Mesenchymal stem cell (in vitro differentiated cells and primary cell): Measurements from ENCODE around the gene LRRTM2.

Experiments
- DNase-seq: peaks from one replicate; pipeline ENCODE4 v3.0.0-alpha.2; 2013
- H2AFZ ChIP-seq: one replicate; pipeline ENCODE4 v1.6.1; 2013; ENCODE audit warnings: low read depth, mild to moderate bottlenecking, control low read depth, inconsistent platforms, low read length, moderate library complexity
- H2AK5ac ChIP-seq: 2 replicates; pipeline ENCODE4 v1.6.1; 2013; ENCODE audit warnings: low read length, moderate library complexity, mild to moderate bottlenecking, inconsistent platforms; ENCODE audit not compliant: severe bottlenecking
- H2BK120ac ChIP-seq: one replicate; pipeline ENCODE4 v1.6.1; 2013; ENCODE audit warnings: low read depth, mild to moderate bottlenecking, inconsistent platforms, low read length, moderate library complexity
- H2BK12ac ChIP-seq, 2 experiments: one replicate each; pipeline ENCODE4 v1.6.1; 2013; ENCODE audit warnings: inconsistent platforms in 2 of 2, low read length in 2 of 2, mild to moderate bottlenecking in 2 of 2, moderate library complexity in 2 of 2, control low read depth in 1 of 2
- H2BK15ac ChIP-seq: one replicate; pipeline ENCODE4 v1.6.1; 2013; ENCODE audit warnings: mild to moderate bottlenecking, low read depth, inconsistent platforms; ENCODE audit not compliant: poor library complexity, severe bottlenecking
- H2BK5ac ChIP-seq: 2 replicates; pipeline ENCODE4 v1.6.1; 2013; ENCODE audit warnings: low read depth, mild to moderate bottlenecking, low read length, control low read depth, inconsistent platforms; ENCODE audit not compliant: poor library complexity, severe bottlenecking
- H3K14ac ChIP-seq, 2 experiments: one replicate each; pipeline ENCODE4 v1.6.1; 2013; ENCODE audit warnings: inconsistent platforms in 2 of 2, low read length in 2 of 2, control low read depth in 1 of 2, mild to moderate bottlenecking in 1 of 2, moderate library complexity in 1 of 2
- H3K18ac ChIP-seq, 2 experiments: one replicate each; pipeline ENCODE4 v1.6.1; 2013; ENCODE audit warnings: inconsistent platforms in 2 of 2, low read length in 2 of 2, control low read depth in 1 of 2, low read depth in 1 of 2, mild to moderate bottlenecking in 1 of 2
- H3K23ac ChIP-seq, 2 experiments: one replicate each; pipeline ENCODE4 v1.6.1; 2013; ENCODE audit warnings: inconsistent platforms in 2 of 2, low read length in 2 of 2, mild to moderate bottlenecking in 2 of 2, moderate library complexity in 2 of 2, control low read depth in 1 of 2
- H3K27ac ChIP-seq: 2 replicates; pipeline ENCODE4 v1.5.1; 2013; ENCODE audit warnings: mild to moderate bottlenecking, moderate library complexity, low read length, control low read depth, inconsistent platforms; ENCODE audit not compliant: poor library complexity, severe bottlenecking
- H3K27me3 ChIP-seq, 2 experiments: 2 replicates each; pipeline versions ENCODE4 v1.6.1 to v1.7.0; 2013; ENCODE audit warnings: low read length in 2 of 2, mild to moderate bottlenecking in 2 of 2, moderate library complexity in 2 of 2, control low read depth in 1 of 2, inconsistent platforms in 1 of 2; ENCODE audit not compliant: control insufficient read depth in 1 of 2, insufficient read depth in 1 of 2
- H3K36me3 ChIP-seq, 2 experiments: 2 replicates each; pipeline versions ENCODE4 v1.6.1 to v1.7.0; 2013; ENCODE audit warnings: low read length in 2 of 2, control low read depth in 1 of 2, inconsistent platforms in 1 of 2, low read depth in 1 of 2, mild to moderate bottlenecking in 1 of 2; ENCODE audit not compliant: insufficient read depth in 2 of 2, control insufficient read depth in 1 of 2
- H3K4ac ChIP-seq, 2 experiments: one replicate each; pipeline ENCODE4 v1.6.1; 2013; ENCODE audit warnings: inconsistent platforms in 2 of 2, low read length in 2 of 2, mild to moderate bottlenecking in 2 of 2, moderate library complexity in 2 of 2, control low read depth in 1 of 2, low read depth in 1 of 2
- H3K4me1 ChIP-seq: 2 replicates; pipeline ENCODE4 v1.6.1; 2013; ENCODE audit warnings: low read depth, low read length, control low read depth; ENCODE audit not compliant: control insufficient read depth, insufficient read depth
- H3K4me2 ChIP-seq: 2 replicates; pipeline ENCODE4 v1.6.1; 2013; ENCODE audit warnings: low read length, mild to moderate bottlenecking, inconsistent platforms; ENCODE audit not compliant: poor library complexity, severe bottlenecking
- H3K4me3 ChIP-seq, 2 experiments: 2 replicates each; pipeline versions ENCODE4 v1.5.1 to v1.7.0; 2013; ENCODE audit warnings: low read length in 2 of 2, mild to moderate bottlenecking in 2 of 2, control low read depth in 1 of 2, low read depth in 1 of 2; ENCODE audit not compliant: insufficient read depth in 1 of 2
- H3K79me1 ChIP-seq: replicated peaks from 2 replicates; pipeline ENCODE4 v1.6.1; 2013; ENCODE audit warnings: mild to moderate bottlenecking, control low read depth, low read length, inconsistent platforms; ENCODE audit not compliant: poor library complexity, severe bottlenecking
- H3K9ac ChIP-seq: 2 replicates; pipeline ENCODE4 v1.7.0; 2013; ENCODE audit warnings: mild to moderate bottlenecking, low read length, moderate library complexity
- H3K9me3 ChIP-seq: 2 replicates; pipeline ENCODE4 v1.7.0; 2013; ENCODE audit warnings: mild to moderate bottlenecking, low read length; ENCODE audit not compliant: control insufficient read depth
- H4K8ac ChIP-seq: one replicate; pipeline ENCODE4 v1.6.1; 2013; ENCODE audit warnings: inconsistent platforms, mild to moderate bottlenecking, low read length, moderate library complexity
- H4K91ac ChIP-seq: one replicate; pipeline ENCODE4 v1.6.1; 2013; ENCODE audit warnings: mild to moderate bottlenecking, low read length, inconsistent platforms
- WGBS: methylation state at CpG from one replicate; pipeline ENCODE4 v1.1.7; 2013; ENCODE audit warnings: mixed read lengths; 5-methylcytosine and 5-hydroxymethylcytosine counted together

The LRRTM2 gene

GRCh38 chr5:138898299-138898698 is 23.2 kb upstream of the LRRTM2 start:
- H3K18ac ChIP-seq, result no peak overlapping the region
- H3K4me2 ChIP-seq, result no peak overlapping the region
- no CpG with 5 or more reads among the region's 1 CpG for WGBS

DNA sequence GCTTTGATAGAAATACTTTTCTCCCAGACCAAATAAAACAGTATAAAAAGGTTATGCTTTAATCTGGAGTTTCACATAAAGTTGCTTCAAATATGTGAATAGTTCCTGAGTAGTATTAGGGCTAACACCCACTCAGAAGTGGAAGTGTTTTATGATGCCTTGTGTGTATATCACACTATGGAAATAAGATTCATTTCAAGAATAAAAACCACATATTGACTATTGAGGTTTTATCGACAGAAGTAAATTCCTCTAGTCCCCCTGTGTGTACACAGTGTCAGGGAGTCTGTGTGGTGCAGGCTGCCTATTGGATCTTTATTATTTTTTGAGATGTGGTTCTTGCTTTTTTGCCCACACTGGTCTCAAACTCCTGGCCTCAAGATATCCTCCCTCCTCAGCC is 20.8 kb upstream of the LRRTM2 start:
- Histone ChIP-seq H2BK120ac (no peak overlapping the region), H4K8ac (no peak overlapping the region), H2BK12ac (no peak overlapping the region), H3K4ac (no peak overlapping the region), H3K27me3 (no peaks in the 10 kb centered on the region), H4K91ac (no peak overlapping the region), H3K27ac (no peak overlapping the region), H3K4me3 (no peak overlapping the region), H3K79me1 (peaks cover 22% of the 10 kb centered on the region), H3K23ac (no peak overlapping the region), H2BK15ac (no peak overlapping the region), H3K4me1 (no peaks in the 10 kb centered on the region), H3K18ac (no peak overlapping the region), H3K4me2 (no peak overlapping the region), H3K9me3 (peaks cover 1% of the 10 kb centered on the region), H2AFZ (no peak overlapping the region), H3K14ac (no peak overlapping the region), H3K36me3 (peaks cover 13 to 59% of the 10 kb centered on the region in 2 experiments), H2BK5ac (no peak overlapping the region), H2AK5ac (no peak overlapping the region), H3K9ac (no peak overlapping the region)
- WGBS, result no CpG with 5 or more reads among the region's 1 CpG
- DNase-seq, result no peak

More at GRCh38 chr5:138898299-138898698, 23.2 kb upstream of the LRRTM2 start:
- H2AK5ac ChIP-seq, result no peak overlapping the region
- H2BK5ac ChIP-seq, result no peak overlapping the region
- no peaks in the 10 kb centered on the region for H3K9me3 ChIP-seq
- no peak overlapping the region for H2BK15ac ChIP-seq
- H4K91ac ChIP-seq, result no peak overlapping the region
- H3K23ac ChIP-seq, result no peak overlapping the region
- H3K4me1 ChIP-seq, result peaks cover 8% of the 10 kb centered on the region
- no peak for DNase-seq
- H3K9ac ChIP-seq, result no peak overlapping the region
- no peak overlapping the region for H4K8ac ChIP-seq
- no peak overlapping the region for H2BK120ac ChIP-seq
- peaks cover 12 to 56% of the 10 kb centered on the region in 2 experiments for H3K36me3 ChIP-seq
- H3K27me3 ChIP-seq, result no peaks in the 10 kb centered on the region
- no peak overlapping the region for H3K27ac ChIP-seq
- H2AFZ ChIP-seq, result no peak overlapping the region
- no peak overlapping the region for H3K14ac ChIP-seq
- no peak overlapping the region for H2BK12ac ChIP-seq
- no peak overlapping the region for H3K4me3 ChIP-seq
- H3K4ac ChIP-seq, result no peak overlapping the region
- H3K79me1 ChIP-seq, result peaks cover 22% of the 10 kb centered on the region

DNA sequence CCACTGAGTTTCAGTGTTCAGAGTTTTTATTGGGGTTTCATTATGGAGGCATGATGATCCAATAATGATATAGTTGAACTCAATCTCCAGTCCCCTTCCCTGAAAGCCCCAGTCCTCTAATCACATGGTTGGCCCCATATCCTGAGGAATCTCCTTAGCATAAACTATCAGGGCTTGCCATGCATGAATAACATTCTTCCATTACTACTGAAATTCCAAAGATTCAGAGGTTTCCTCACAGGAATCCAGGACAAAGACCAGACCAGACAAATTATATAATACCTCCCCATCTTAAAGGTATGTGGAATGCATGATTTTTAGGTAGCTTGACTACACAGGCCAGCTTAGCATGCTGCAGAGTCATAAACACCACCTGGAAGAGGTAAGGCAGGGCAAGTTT is 15.5 kb upstream of the LRRTM2 start:
- no peak for DNase-seq

DNA sequence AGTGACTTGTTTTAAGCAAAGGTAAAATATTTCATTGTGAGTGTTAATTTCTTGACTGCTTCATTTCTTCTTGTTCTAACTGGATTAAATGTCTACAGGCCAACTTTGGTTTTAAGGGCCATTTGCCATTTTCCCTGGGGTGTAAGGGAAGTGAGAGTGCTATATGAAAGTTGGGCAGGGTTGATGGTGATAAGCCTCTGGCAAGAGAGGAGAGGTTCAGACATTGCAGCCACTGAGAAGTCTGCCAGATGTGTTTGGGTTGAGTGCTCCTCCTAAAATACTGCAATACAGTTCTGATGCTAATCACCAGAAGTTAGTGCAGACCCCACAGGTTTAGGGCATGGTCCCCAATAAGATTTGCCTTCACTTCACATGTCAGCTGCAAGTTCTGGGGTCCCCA is 14.9 kb upstream of the LRRTM2 start:
- Histone ChIP-seq H4K91ac (no peak overlapping the region), H3K9me3 (peaks cover 11% of the 10 kb centered on the region), H2BK15ac (no peak overlapping the region), H3K27me3 (no peaks in the 10 kb centered on the region), H3K4me1 (no peaks in the 10 kb centered on the region), H3K36me3 (peaks cover 26 to 71% of the 10 kb centered on the region in 2 experiments), H3K79me1 (peaks cover 20% of the 10 kb centered on the region), H3K4me3 (no peak overlapping the region), H3K14ac (no peak overlapping the region), H2AK5ac (no peak overlapping the region), H3K27ac (no peak overlapping the region), H2BK120ac (no peak overlapping the region), H3K4ac (no peak overlapping the region), H3K9ac (no peak overlapping the region), H2AFZ (no peak overlapping the region), H2BK5ac (no peak overlapping the region), H3K4me2 (no peak overlapping the region), H4K8ac (no peak overlapping the region), H2BK12ac (no peak overlapping the region), H3K23ac (no peak overlapping the region), H3K18ac (no peak overlapping the region)
- no peak for DNase-seq

More for the DNA sequence above, 15.5 kb upstream of the LRRTM2 start:
- Histone ChIP-seq H3K4me3 (no peak overlapping the region), H3K23ac (no peak overlapping the region), H4K91ac (no peak overlapping the region), H2AFZ (no peak overlapping the region), H2BK5ac (no peak overlapping the region), H2BK12ac (no peak overlapping the region), H3K14ac (no peak overlapping the region), H3K4ac (no peak overlapping the region), H3K4me1 (no peaks in the 10 kb centered on the region), H2BK15ac (no peak overlapping the region), H2AK5ac (no peak overlapping the region), H3K79me1 (peaks cover 24% of the 10 kb centered on the region), H3K9ac (no peak overlapping the region), H4K8ac (no peak overlapping the region), H3K27me3 (no peaks in the 10 kb centered on the region), H3K36me3 (peaks cover 26 to 76% of the 10 kb centered on the region in 2 experiments), H3K9me3 (peaks cover 11% of the 10 kb centered on the region), H2BK120ac (no peak overlapping the region), H3K18ac (no peak overlapping the region), H3K4me2 (no peak overlapping the region), H3K27ac (peak overlapping the region; percentile 61)
